Stimulated activated CD8-positive, alpha-beta memory T cell treated with anti-CD3 and anti-CD28 coated beads, Interleukin-7, amount 100 ng/mL, for 48 hours (primary cell): Measurements from ENCODE around the gene ATXN7L1.
"Not testable (repeated sequence)": the region's sequence is repeated elsewhere in the genome, so short reads cannot be mapped to it uniquely, and the experiment has no call there.

Experiments used
- DNase-seq, 2 donors: peaks; one replicate each; pipeline ENCODE4 v3.0.0-alpha.2; 2020; ENCODE audit warnings: low read depth in 1 of 2; ENCODE audit errors: extremely low read depth in 1 of 2

The ATXN7L1 gene

GRCh38 chr7:105623906-105624305 lies 252.5 kb downstream of the ATXN7L1 start:
- no peak for DNase-seq

GRCh38 chr7:105623378-105623777 lies 253.0 kb downstream of the ATXN7L1 start:
- DNase-seq = no peak

- DNase-seq = no peak
These were observed 254.2 kb downstream of the ATXN7L1 start for GRCh38 chr7:105622106-105622731.

GRCh38 chr7:105621617-105622016 lies 254.8 kb downstream of the ATXN7L1 start:
- no peak for DNase-seq

- no peak for DNase-seq
These were observed 255.2 kb downstream of the ATXN7L1 start for GRCh38 chr7:105621176-105621575.

DNA sequence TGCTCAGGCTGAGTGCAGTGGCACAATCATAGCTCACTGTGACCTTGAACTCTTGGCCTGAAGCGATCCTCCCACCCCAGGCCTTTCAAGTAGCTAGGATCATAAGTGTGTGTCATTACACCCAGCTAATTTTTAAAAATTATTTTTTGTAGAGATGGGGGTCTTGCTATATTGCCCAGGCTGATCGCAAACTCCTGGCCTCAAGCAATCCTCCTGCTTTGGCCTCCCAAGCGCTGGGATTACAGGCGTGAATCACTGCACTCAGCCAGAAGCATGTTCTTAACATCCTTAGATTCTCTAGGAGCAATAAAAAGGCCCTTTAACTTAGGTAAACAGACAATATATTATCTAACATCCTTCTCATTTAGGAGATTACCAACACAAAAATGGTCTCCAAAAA lies 256.8 kb downstream of the ATXN7L1 start:
- DNase-seq = no peak

GRCh38 chr7:105618016-105618296 lies 258.4 kb downstream of the ATXN7L1 start:
- DNase-seq = no peak

- DNase-seq = no peak
These were observed 259.0 kb downstream of the ATXN7L1 start for GRCh38 chr7:105617280-105618015.

DNA sequence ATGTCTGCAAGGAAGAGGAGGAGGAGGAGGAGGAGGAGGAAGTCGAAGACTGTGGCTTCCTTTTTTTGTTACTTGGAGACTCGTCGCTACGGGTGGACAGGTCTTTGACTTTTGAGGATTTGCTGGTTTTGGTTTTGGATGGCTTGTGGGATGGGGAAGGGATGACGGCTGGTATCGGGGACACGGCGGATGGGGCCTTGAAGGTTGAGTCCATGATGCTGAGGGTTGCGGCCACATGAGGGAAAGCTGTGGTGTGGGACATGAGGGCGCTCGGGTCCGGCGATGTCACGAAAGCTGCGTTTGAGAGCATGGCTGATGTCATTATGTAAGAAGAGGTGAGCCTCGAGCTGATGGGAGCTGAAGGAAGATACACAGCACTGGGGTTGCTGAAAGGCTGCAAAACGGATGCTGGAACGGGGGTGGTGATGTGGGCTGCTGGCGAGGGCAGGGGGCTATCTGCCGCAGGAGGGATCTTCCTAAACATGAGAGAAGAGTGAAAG lies 262.0 kb downstream of the ATXN7L1 start:
- no peak for DNase-seq

- no peak for DNase-seq
These were observed 262.6 kb downstream of the ATXN7L1 start for GRCh38 chr7:105613611-105614330.

- DNase-seq = no peak
These were observed 263.6 kb downstream of the ATXN7L1 start for GRCh38 chr7:105612806-105613205.

DNA sequence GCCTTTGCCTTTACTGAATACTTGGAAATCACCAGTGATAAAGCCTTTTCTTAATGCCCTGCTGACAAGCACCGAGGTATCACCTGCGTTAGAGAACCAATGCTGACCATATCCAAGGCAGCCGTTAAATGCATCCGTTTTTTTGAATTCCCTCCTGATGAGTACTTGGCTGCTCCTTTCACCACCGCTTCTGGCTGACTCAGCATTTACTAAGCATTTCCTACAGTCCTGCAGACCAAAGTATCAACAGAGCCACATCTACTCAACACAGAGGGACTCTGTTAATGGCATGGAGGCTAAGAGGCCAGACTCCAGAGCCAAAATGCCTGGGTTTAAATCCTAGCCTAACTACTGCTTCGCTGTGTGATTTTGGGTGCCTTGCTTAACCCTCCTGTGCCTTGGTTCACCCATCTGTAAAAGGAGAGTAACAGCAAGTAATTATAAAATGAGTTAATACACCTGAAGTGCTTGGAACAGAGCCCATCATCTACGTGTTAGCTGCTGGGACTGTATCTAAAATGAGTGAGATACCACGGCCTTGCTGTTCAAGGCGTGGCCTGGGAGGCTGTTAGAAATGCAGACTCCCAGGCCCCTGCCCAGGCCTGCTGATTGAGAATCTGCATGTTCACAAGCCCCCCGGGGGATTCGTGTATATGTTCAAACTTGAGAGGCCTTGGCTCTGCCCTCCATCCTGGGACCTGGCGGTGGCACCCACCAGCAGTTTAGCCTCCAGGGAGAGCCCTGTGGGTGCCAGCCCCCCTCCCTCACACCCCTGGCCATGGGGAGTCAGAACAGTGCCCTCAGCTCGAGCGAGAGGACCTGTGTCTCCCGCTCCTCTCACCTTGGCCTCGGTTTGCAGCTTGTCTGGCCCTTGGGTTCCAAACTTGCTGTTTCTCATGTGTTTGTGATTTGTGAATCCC lies 264.3 kb downstream of the ATXN7L1 start:
- no peak for DNase-seq

DNA sequence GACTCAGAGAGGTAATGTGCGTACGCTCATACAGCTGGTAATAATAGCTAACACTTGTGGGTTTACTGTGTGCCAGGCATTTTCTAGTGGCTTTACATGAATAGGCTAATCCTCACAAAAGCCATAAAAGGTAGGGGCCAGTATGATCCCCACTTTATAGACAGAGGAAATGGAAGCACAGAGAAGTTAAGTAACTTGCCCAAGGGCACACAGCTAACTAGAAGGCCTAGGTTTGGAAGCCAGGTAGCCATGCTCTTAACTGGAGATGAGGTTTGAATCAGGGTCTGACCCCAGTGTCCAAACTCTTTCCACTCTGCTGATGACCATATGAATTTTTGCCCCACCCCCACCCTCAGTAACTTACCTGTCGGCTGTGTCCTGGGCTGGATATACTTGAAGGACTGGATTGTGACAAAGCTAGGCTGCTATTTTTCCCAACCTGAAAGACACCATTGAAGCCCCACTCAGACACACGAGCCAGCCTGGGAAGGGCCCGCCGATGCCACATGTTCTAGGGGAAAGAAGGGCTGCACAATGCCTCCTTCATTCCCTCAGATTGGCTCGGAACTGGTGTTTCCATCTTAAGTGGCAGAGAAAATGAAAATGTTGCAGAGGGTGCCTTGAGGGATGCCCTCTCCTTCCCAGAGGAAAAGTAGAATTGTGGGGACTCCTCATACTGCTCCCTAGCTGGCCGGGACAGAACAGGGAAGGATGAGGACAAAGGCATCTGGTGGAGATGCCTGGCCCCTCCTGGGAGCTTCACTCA lies 266.1 kb downstream of the ATXN7L1 start:
- no peak for DNase-seq

DNA sequence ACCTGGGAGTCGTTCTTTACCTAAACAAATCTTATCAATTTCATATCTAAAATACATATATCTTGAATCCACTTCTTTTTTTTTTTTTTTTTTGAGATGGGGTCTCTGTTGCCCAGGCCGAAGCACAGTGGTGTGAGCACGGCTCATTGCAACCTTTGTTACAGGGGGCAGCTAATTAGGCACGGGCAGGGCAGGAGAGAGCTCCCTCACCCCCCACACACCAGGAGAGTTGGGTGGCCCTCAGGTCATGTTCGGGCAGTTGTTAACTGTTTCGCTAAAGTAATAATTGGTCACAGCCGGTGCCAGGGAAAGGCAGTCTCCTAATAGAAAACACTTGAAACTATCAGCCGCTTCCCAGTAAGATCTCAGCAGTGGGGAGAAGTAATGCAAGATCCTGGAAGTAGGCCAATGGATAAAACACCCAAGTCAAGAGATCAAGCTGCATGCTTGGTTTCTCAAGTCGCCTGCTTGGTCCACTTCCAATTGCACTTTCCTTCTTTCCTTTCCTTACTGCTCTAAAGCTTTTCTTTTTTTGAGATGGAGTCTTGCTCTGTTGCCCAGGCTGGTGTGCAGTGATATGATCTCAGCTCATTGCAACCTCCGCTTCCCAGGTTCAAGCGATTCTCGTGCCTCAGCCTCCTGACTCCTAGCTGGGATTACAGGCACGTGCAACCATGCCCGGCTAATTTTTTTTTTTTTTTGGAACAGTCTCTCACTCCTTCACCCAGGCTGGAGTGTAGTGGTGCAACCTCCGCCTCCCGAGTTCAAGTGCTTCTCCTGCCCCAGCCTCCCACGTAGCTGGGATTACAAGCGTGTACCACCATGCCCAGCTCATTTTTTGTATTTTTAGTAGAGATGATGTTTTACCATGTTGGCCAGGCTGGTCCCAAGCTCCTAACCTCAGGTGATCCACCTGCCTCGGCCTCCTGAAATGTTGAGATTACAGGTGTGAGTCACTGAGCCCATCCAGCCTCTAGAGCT lies 273.8 kb downstream of the ATXN7L1 start:
- no peak for DNase-seq

DNA sequence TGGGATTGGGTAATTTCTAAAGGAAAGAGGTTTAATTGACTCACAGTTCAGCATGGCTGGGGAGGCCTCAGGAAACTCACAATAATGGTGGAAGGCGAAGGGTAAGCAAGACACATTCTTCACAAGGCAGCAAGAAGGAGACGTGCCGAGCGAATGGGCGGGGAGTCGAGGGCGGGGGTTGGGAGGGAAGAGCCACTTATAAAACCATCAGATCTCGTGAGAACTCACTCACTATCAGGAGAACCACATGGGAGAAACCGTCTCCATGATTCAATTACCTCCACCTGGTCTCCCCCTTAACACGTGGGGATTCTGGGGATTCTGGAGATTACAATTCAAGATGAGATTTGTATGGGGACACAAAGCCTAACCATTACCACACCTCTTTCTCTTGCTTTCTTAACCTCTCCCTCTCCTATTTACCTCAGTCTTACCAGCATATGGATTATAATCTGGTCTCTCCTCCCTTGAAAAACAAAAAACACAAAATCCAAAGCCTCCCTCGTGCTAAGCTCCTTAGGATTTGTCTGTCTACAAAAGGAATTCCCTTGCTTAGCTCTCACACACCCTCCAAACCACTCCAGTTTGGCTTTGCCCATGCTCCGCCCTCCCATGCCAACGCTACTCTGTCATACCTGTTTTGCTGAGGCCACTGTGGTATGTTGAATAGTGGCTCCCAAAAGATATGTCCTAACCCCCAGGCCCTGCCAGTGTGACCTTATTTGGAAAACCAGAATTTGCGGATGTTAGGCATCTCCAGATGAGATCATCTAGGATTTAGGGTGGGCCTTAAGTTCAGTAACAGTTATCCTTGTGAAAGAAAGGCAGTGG lies 275.5 kb downstream of the ATXN7L1 start:
- DNase-seq = no peak

GRCh38 chr7:105599551-105599950 lies 276.8 kb downstream of the ATXN7L1 start:
- DNase-seq = no peak

DNA sequence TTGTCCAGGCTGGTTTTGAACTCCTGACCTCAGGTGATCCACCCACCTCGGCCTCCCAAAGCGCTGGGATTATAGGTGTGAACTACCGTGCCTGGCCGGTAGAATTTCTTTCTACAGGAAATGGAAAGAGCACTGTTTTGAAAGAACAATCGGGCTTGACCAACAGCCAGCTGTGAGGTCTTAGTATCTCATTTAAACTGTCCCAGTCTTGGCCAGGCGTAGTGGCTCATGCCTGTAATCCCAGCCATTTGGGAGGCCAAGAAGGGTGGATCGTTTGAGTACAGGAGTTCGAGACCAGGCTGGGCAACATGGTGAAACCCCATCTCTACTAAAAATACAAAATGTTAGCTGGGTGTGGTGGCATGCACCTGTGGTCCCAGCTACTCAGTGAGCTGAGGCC lies 277.3 kb downstream of the ATXN7L1 start:
- DNase-seq = not testable (repeated sequence)

DNA sequence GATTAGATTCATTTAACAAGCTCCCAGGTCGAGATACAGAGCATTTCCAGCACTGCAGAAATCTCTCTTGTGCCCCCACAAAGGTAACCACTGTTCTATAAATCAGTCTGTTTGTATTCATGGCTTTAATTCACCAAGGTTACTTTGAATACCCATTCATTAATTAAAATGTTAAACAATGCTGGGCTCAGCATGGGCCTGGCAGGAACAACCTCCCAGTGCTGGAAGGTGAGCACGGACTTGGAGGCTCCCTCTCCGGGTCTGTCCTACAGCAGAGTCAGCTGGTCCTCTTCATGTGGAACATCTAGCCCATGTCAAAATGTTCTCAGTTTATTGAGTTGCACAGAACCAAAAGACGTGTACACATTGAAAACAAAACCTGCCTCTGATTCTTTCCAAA lies 279.5 kb downstream of the ATXN7L1 start:
- DNase-seq = no peak
